Caco-2 (cell line): ENCODE results near the gene CPED1. TPM values are rescaled to one million over a fixed set of nuclear protein-coding genes. Genes with fewer than 3 reads are reported as not detected.

Experiments
- BruUV-seq: library from RNA; stranded (reverse); fragments of 400-500 nt; replicated peaks from 2 replicates; lab custom pipeline; 2021; lab: Mats Ljungman, UMichigan
- CTCF ChIA-PET: fragments of 300-600 bp; sonication (Branson Sonifier 250); formaldehyde crosslinking; loops from one replicate; lab custom pipeline; 2022; ENCODE audit warnings: antibody characterized with exemption; lab: Charles Lee
- POLR2A ChIA-PET: fragments of 300-600 bp; sonication (Branson Sonifier 250); formaldehyde crosslinking; loops from one replicate; lab custom pipeline; 2022; ENCODE audit warnings: antibody characterized with exemption; lab: Charles Lee
- DNase-seq, 2 experiments: peaks; one replicate each; pipeline versions ENCODE4 v3.0.0 to v3.0.0-alpha.2; 2020 to 2022
- H3K27me3 ChIP-seq: replicated peaks from 2 replicates; pipeline ENCODE4 v1.6.0; 2011; ENCODE audit warnings: low read length; ENCODE audit not compliant: control insufficient read depth, insufficient read depth
- H3K36me3 ChIP-seq: 2 replicates; pipeline ENCODE4 v1.5.1; 2011; ENCODE audit warnings: low read length; ENCODE audit not compliant: control insufficient read depth, insufficient read depth
- H3K4me1 ChIP-seq: fragments of 250-450 bp; sonication (Bioruptor Pico); 2 replicates; pipeline ENCODE4 v1.5.1; 2020; ENCODE audit warnings: mild to moderate bottlenecking
- H3K4me3 ChIP-seq: 2 replicates; pipeline ENCODE4 v1.5.1; 2011; ENCODE audit warnings: low read depth, mild to moderate bottlenecking, control low read depth, low read length
- H3K9me3 ChIP-seq: fragments of 250-450 bp; sonication (Bioruptor Pico); 2 replicates; pipeline ENCODE4 v1.5.1; 2020; ENCODE audit warnings: mild to moderate bottlenecking, moderate library complexity
- H3K27ac Mint-ChIP-seq: one replicate; pipeline ENCODE4 v1.8.0; 2022; ENCODE audit warnings: mixed read lengths; ENCODE audit not compliant: unreplicated experiment
- H3K27me3 Mint-ChIP-seq: one replicate; pipeline ENCODE4 v1.8.0; 2022; ENCODE audit warnings: mixed read lengths; ENCODE audit not compliant: insufficient read depth, unreplicated experiment
- H3K36me3 Mint-ChIP-seq: one replicate; pipeline ENCODE4 v1.8.0; 2022; ENCODE audit warnings: mild to moderate bottlenecking, mixed read lengths; ENCODE audit not compliant: insufficient read depth, unreplicated experiment
- H3K4me1 Mint-ChIP-seq: one replicate; pipeline ENCODE4 v1.8.0; 2022; ENCODE audit warnings: low read depth, mixed read lengths; ENCODE audit not compliant: unreplicated experiment
- H3K4me3 Mint-ChIP-seq: one replicate; pipeline ENCODE4 v1.8.0; 2022; ENCODE audit warnings: mild to moderate bottlenecking, moderate library complexity, mixed read lengths; ENCODE audit not compliant: unreplicated experiment
- H3K9me3 Mint-ChIP-seq: one replicate; pipeline ENCODE4 v1.8.0; 2022; ENCODE audit warnings: mixed read lengths; ENCODE audit not compliant: unreplicated experiment
- CTCF ChIP-seq, 2 experiments: fragments of 200-600 bp in 1 of 2; IDR thresholded peaks; 1 replicate in 1 of 2; 2 replicates in 1 of 2; pipeline versions ENCODE4 v1.5.1 to v1.8.0; 2011 to 2022; ENCODE audit warnings: antibody characterized with exemption in 1 of 2, control low read depth in 1 of 2, inconsistent platforms in 1 of 2, low read depth in 1 of 2, low read length in 1 of 2, mild to moderate bottlenecking in 1 of 2, moderate library complexity in 1 of 2; ENCODE audit not compliant: insufficient read depth in 1 of 2, severe bottlenecking in 1 of 2, unreplicated experiment in 1 of 2
- intact Hi-C: fragments of 100-400 bp; cut with micrococcal nuclease; formaldehyde crosslinking; loops from one replicate; pipeline ENCODE4 v1.10.0; 2022; ENCODE audit not compliant: unreplicated experiment
- total RNA-seq: library from RNA; stranded (reverse); gene quantifications from 2 replicates; pipeline ENCODE4 v1.2.3, GENCODE V29; 2022

The CPED1 gene
- total RNA-seq, 1 experiment from 2014 or later, result 0.23 TPM

- intact Hi-C loops, result no loop called here
- BruUV-seq, result no TSS peak
- CTCF ChIA-PET, result no interaction called here
Measured at GRCh38 chr7:121303422-121304101, 315.1 kb downstream of the CPED1 start.

DNA sequence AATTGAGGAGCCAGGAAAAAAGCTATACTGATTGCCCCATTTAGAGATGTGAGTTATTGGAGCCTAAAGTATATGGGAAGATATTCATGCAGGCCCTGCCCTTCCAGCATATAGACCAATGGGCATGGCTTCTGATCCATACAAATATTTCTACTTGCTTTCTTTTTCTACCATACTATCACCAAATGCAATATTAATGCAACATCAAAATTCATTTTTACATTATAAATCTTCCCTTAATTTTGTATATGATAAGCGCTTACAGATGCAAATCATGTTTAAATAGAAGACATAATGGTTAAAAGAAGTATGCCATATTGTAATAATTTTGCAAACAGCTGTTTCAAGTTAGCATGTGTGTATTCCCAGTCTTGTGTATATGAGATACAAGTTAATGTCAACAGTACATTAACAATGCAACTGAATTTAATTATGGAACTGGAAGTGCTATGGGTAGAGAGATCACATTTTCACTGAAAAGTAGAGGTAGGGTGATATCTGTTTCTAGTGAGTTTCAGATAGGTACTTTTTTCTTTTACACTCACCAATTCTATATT is 315.7 kb downstream of the CPED1 start:
- Histone ChIP-seq H3K9me3 (no peaks in the 10 kb centered on the region), H3K27me3 (no peaks in the 10 kb centered on the region), H3K4me3 (no peak overlapping the region), H3K4me1 (no peaks in the 10 kb centered on the region), H3K36me3 (no peaks in the 10 kb centered on the region)
- Mint-ChIP-seq H3K4me1 (no peaks in the 10 kb centered on the region), H3K36me3 (no peaks in the 10 kb centered on the region), H3K9me3 (no peaks in the 10 kb centered on the region), H3K27ac (no peak overlapping the region), H3K4me3 (no peak overlapping the region), H3K27me3 (peaks cover 13% of the 10 kb centered on the region)
- TF ChIP-seq CTCF (IDR thresholded peaks at IDR 0.05; ENCODE audit: insufficient read depth in 1 of 2, low read depth in 1 of 2, low read length in 1 of 2, severe bottlenecking in 1 of 2, unreplicated experiment in 1 of 2), result no peak
- no peak for DNase-seq
- intact Hi-C loops, result no loop called here
- ChIA-PET POLR2A (no interaction called here), CTCF (no interaction called here)
- no TSS peak for BruUV-seq

More at GRCh38 chr7:121303422-121304101, 315.1 kb downstream of the CPED1 start:
- POLR2A ChIA-PET, result no interaction called here
- H3K36me3 Mint-ChIP-seq, result no peaks in the 10 kb centered on the region
- Histone ChIP-seq H3K9me3 (no peaks in the 10 kb centered on the region), H3K27me3 (no peaks in the 10 kb centered on the region), H3K4me1 (no peaks in the 10 kb centered on the region), H3K36me3 (no peaks in the 10 kb centered on the region), H3K4me3 (no peak overlapping the region)
- no peaks in the 10 kb centered on the region for H3K9me3 Mint-ChIP-seq
- no peak overlapping the region for H3K4me3 Mint-ChIP-seq
- H3K27ac Mint-ChIP-seq, result no peak overlapping the region
- no peaks in the 10 kb centered on the region for H3K4me1 Mint-ChIP-seq
- TF ChIP-seq CTCF (IDR thresholded peaks at IDR 0.05; ENCODE audit: insufficient read depth in 1 of 2, low read depth in 1 of 2, low read length in 1 of 2, severe bottlenecking in 1 of 2, unreplicated experiment in 1 of 2), result no peak
- DNase-seq, result no peak
- H3K27me3 Mint-ChIP-seq, result peaks cover 13% of the 10 kb centered on the region

DNA sequence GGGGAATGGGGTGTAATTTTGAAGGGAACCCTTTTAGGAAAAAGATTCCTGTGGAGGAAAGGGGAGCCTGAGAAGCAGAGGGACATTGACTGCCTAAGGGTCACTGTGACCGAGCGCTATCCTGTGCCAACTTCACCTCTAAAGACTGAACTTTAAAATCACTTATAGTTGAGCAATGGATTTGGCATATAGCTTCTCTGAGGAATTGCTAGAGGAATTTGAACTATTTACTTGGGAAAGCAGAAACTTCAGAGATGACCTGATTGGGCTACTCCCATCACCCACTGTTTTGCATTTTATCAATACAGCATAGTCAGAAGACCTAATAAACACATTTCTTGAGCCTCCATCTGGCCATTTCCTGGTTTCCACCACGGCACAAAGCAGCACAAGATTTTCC is 316.6 kb downstream of the CPED1 start:
- CTCF ChIA-PET, result no interaction called here
- Histone ChIP-seq H3K4me1 (no peaks in the 10 kb centered on the region), H3K9me3 (peaks cover 3% of the 10 kb centered on the region; the same call in 1 of the 2 replicates), H3K36me3 (no peaks in the 10 kb centered on the region), H3K27me3 (no peaks in the 10 kb centered on the region), H3K4me3 (no peak overlapping the region)
- Mint-ChIP-seq H3K4me3 (no peak overlapping the region), H3K27ac (no peak overlapping the region), H3K36me3 (no peaks in the 10 kb centered on the region), H3K27me3 (peaks cover 16% of the 10 kb centered on the region), H3K4me1 (no peaks in the 10 kb centered on the region), H3K9me3 (peaks cover 8% of the 10 kb centered on the region)
- no peak for TF ChIP-seq CTCF (IDR thresholded peaks at IDR 0.05; ENCODE audit: insufficient read depth in 1 of 2, low read depth in 1 of 2, low read length in 1 of 2, severe bottlenecking in 1 of 2, unreplicated experiment in 1 of 2)
- intact Hi-C loops, result no loop called here
- no TSS peak for BruUV-seq
- no peak for DNase-seq
- POLR2A ChIA-PET, result no interaction called here
